Stimulated activated CD8-positive, alpha-beta memory T cell treated with anti-CD3 and anti-CD28 coated beads, Interleukin-2, amount 100 ng/mL, for 1 hour (primary cell): ENCODE data around the gene TAS2R5.
"Not testable (repeated sequence)": the region's sequence is repeated elsewhere in the genome, so short reads cannot be mapped to it uniquely, and the experiment has no call there.

Source experiments
- DNase-seq, 2 donors: peaks; one replicate each; pipeline ENCODE4 v3.0.0-alpha.2; 2020; ENCODE audit warnings: low read depth in 2 of 2

Gene TAS2R5, protein sequence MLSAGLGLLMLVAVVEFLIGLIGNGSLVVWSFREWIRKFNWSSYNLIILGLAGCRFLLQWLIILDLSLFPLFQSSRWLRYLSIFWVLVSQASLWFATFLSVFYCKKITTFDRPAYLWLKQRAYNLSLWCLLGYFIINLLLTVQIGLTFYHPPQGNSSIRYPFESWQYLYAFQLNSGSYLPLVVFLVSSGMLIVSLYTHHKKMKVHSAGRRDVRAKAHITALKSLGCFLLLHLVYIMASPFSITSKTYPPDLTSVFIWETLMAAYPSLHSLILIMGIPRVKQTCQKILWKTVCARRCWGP

DNA sequence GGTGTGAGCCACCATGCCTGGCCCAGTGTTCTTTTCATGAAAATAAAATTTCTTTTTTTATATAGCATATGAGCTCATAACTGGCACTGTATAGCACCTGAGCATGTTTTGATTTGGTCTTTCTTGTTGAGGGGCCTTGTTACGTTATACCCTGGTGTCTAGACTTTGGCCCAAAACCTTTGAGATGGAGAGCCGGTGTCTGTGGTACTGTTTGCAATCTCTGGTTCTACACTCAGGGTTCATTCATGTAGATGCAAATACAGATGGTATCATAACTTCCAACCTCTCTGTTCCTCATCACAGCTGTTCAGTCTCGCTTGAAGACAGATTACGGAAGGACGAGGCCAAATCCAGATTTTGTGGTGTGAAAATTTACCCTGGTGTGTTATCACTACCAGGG, at the start of gene TAS2R5:
TSS of gene TAS2R5 (plus strand) at position 301 of the 400 bp plus-strand sequence. CDS start 145 bp downstream, outside the sequence.
- DNase-seq, result no peak

DNA sequence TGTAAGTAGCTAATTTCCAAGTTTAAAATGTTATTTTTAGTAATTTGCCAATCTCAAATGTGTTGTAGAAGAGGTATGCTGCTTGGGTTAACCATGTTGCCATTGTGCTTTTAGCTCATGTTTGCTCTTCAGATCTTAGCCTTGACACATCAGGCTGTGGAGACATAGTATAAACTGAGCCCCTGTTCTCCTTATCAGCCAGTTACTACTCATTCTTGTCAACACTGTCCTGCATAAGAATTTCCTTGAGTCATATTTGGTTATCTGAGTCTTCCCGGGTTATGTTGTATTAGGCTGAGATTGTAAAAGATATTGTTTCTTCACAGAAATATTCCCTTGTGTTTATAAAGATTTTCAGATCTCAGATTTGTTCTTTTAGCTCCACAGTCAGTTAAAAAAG, 47.8 kb upstream of the TAS2R5 start:
- no peak for DNase-seq

DNA sequence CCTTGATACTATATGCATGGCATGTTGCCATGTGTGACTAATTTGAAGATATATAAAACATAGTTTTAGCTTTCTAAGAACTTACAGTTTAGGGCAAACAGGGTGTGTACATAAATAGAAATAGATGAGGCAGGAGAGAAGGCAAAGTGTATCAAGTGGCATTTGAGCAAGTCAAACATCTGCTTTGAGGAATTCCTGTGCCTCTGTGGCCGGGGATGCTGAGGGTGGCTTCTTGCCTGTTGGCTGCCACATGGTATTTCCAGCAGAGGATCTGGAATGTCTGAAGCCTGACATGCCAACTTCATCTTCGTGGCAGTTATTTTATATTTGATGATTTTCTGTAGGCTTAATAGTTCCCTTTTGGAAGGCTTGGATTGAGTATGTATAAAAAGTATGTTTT, 45.9 kb upstream of the TAS2R5 start:
- no peak for DNase-seq

DNA sequence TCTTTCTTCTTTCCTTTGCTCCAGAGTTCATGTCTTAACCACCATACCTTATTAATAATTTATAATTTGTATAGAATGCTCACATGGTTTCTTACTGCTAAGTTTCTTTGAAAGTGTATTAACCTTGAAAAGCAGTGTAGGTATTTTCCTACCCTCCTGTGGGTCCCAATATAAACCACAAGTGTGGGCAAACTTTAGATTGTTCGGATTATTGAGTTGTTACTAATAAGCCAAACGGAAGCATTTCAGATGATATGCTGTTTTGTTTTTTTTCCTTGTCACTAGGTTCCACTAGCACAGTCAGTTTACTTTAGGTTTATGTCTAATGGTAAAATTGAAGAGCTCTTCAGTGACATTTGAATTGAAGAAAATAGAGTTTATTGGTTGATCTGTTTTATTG, 41.6 kb upstream of the TAS2R5 start:
- DNase-seq, result no peak

DNA sequence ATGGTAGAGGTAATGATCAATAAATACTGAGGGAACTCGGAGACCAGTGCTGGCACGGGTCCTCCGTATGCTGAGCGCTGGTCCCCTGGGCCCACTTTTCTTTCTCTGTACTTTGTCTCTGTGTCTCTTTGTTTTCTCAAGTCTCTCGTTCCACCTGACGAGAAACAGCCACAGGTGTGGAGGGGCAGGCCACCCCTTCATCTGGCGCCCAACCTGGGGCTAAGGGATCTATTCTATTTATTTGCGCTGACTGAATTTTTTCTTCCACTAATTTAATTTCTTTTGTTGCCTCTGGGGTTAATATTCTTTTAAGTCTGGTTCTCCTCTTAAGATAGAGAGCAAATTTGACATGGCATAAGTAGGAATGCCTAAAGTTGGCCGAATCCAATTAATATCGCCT, 38.1 kb upstream of the TAS2R5 start:
- not testable (repeated sequence) for DNase-seq

DNA sequence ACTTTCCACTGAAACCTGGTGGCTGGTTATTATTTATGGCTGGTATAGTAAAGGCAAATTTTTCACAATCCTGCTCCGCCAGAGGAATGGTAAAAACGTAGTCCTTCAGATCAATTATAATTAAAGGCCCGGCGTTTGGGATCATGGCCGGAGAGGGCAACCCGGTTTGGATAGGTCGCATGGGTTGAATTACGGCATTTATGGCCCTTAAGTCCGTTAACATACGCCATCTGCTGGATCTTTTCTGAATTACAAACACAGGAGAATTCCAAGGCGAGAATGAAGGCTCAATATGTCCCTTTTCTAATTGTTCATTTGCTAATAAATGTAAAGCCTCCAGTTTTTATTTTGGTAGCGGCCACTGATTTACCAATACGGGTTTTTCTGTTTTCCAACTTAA, 37.4 kb upstream of the TAS2R5 start:
- DNase-seq, result no peak

DNA sequence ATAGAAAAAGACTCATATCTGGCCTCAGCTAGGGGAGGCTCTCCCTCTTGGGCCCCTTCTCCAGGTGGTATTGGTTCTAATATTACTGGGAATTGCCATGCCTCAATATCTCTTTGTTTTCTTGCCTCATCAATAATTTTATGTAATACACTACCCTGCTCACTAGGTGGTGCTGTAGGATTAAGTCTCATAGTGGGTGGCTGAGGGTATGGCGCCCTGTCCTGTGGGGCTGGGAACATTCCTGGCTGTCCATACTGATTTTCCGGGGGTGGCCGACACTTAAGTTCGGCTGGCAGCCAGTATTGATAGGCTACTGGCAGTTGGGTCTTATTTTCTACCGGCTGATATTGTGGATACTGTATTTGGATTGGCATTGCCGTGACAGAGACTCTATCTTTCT, 35.1 kb upstream of the TAS2R5 start:
- DNase-seq, result no peak

DNA sequence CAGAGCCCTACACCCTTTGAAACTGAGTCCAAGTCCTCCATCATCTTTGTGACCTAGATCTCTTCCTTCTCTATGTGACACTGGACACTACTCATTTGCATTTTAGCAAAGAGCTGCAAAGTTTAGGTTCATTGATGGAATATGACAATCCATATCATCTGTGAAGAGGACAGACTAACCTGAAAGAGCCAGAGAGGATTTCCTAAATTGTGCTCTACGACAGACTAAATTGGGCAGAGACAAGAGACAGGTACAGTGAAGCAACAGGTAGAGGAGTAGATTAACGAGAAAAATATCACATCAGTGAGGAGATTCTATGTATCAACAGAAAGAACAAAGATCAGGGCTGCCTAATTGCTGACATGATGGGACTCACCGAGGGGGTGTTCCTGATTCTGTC, 26.2 kb upstream of the TAS2R5 start, which contains the start of gene TAS2R3:
TSS of gene TAS2R3 (plus strand) at position 301 of the 400 bp plus-strand sequence. CDS start at position 363, 62 bp downstream.
- no peak for DNase-seq

DNA sequence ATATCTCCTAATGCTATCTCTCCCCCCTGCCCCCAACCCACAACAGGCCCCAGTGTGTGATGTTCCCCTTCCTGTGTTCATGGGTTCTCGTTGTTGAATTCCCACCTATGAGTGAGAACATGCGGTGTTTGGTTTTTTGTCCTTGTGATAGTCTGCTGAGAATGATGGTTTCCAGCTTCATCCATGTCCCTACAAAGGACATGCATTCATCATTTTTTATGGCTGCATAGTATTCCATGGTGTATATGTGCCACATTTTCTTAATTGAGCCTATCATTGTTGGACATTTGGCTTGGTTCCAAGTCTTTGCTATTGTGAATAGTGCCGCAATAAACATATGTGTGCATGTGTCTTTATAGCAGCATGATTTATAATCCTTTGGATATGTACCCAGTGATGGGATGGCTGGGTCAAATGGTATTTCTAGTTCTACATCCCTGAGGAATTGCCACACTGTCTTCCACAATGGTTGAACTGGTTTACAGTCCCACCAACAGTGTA, 19.9 kb upstream of the TAS2R5 start:
- DNase-seq, result not testable (repeated sequence)

DNA sequence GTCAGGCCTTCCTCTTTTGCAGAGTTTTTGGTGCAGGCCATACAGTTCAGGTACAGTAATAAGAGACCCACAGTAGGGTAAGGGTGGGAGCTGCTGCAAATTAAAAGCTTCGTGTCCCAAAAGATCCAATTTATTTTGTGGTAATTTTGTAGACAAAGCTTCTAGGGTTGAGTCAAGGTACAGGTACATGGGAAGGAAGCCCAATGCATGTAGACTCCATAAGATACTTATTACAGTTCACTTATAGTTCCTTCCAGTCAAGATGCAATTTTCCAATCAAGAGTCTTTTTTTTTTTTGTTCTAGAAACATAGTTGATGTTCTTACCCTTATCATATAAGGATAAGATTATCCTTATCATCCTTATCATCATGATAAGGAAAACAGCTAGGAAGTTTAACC, 13.6 kb upstream of the TAS2R5 start, which contains the start of gene TAS2R4:
TSS of gene TAS2R4 (plus strand) at position 301 of the 400 bp plus-strand sequence. CDS start 1,815 bp downstream, outside the sequence.
- no peak for DNase-seq

DNA sequence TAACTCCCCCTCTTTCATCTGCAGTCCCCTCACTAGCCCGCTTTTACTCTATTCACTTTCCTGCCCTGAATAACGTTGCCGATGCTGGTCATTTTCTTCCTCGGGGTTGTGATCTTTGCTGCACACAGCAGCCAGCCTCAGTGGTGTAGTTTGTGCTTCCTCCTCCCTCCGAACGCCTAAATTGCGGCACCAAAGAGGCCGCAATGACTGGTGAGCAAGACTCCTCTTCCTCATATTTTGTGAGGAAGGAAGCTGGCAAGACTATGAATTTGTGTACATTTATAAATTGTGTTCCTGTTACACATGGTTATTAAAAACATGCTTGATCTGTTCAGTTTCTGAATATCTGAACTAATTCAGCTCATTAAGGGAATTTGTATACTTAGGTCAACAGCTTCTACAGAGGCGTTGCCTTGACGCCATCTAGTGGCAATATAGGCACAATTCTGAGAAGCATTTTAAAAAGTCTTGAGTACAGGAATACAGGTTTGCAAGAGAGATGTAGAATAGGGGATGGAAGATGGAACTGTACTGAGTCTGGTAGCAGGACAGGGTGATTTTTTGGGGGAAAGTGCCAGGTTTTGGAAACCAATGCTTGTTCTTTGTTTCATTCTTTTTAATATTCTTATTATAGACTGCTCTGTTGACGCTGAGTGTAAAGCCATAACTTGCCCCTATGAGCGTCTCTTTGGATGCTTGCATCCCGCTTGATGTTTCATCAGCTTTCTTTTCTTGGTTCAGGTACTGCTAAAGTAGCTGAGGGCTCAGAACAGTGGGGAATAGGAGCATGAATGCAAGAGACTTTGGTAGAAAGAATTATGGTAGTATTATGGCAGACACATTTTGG, 4.1 kb upstream of the TAS2R5 start:
- DNase-seq, result peak in 1 of 2 donors; percentile 17

DNA sequence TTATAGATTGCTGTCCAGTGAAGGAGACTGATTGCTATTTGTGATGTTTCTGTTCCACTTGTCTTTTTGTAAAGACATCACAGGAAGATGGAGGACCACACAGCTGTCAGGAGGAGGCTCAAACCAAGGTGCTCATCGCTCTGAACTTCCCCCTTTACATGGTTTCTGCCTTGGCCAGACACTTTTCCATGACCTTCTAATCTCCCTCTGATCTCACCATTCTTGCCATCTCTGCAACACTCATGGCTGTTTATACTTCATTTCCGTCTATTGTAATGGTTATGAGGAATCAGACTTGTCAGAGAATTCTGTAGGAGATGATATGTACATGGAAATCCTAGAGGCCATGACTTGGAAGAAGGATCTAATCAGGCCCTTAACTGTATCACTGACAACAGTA, 1.7 kb upstream of the TAS2R5 start:
- no peak for DNase-seq

DNA sequence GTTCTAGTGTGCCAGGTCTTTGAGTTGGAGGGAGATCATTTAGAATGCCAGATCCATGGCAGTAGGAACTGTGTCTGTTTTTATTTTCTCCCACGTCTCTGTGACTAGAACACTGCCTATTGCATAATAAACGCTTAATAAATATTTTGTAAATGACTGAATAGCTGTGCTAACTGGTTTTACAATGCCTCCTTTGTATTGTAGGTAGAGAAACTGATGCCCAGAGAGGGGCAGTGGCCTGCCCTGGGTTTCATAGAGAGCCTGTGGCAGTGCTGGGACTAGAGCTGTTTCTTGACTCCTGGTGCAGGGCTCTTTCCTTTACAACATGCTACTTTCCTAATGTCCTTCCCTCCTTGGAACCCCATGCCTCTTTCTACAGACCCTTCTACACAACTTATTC, 2.5 kb downstream of the TAS2R5 start:
- no peak for DNase-seq

DNA sequence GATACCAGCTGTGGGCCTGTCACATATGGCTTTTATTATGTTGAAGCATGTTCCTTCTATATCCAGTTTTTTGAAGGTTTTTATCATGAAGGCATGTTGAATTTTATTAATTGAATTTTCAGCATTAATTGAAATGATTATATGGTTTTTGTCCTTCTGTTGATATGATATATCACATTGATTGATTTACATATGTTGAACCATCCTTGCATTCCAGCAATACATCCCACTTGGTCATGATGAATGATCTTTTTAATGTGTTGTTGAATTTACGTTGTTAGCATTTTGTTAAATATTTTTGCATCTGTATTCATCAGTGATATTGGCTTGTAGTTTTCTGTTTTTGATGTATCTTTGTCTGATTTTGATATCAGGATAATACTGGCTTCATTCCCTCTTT, 30.1 kb downstream of the TAS2R5 start:
- DNase-seq, result no peak

DNA sequence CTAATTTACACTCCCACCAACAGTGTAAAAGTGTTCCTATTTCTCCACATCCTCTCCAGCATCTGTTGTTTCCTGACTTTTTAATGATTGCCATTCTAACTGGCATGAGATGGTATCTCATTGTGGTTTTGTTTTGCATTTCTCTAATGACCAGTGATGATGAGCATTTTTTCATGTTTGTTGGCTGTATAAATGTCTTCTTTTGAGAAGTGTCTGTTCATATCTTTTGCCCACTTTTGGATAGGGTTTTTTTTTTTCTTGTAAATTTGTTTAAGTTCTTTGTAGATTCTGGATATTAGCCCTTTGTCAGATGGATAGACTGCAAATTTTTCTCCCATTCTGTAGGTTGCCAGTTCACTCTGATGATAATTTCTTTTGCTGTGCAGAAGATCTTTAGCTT, 32.4 kb downstream of the TAS2R5 start:
- not testable (repeated sequence) for DNase-seq

DNA sequence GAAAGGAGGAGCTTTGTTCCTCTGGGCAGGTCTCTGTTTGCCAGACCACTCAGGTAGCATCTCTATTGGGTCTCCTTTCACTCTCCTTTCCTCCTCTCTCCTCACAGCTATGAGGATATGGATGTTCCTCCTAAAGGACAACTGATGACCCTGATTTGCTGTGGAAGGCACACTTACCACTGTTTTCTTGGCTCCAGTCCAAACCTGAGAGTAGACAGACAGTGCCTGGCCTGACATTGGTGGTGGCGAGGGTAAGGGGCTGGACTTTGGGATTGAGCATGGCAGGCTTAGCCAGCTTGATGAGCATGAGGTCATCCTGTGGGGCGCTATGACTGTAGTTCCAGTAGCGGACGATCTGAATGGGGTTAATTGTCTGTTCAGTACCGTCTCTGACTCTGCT, 47.7 kb downstream of the TAS2R5 start:
- no peak for DNase-seq

DNA sequence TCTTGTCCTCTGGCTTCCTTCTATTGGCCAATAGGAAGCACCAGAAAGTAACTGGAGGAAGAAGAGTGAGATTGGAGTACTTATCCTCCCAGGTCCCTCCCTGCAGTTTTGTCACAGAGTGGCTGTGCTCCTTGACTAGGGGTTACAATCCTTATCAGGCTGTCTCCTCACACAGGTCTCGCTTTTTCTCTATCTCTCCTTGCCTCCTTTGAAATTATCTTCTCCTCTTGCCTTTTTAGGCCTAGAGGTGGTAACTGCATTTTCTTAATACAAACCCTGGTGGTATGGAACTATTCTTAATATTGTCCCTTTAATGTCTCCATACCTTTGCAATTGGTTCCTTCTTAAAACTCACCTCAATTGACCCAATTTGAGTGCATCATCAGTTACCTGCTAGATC, 48.6 kb downstream of the TAS2R5 start:
- no peak for DNase-seq

DNA sequence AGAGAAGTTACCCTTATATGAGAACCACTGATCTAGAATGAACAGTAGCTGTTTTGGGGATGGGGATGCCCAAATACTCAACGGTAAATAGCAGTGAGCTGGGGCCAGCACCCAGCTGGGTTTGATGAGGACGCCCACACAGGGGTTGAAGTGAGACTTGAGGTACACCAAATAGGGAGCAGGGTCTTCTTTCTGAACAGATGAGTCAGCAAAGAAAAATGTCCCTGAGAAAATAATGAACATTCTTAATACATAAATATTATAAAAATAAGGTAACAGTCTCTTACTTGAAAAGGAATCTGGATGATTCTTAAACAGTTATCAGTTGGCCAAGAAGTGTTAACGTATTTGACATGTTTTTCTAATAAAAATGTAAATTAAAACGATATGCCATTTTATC, 49.2 kb downstream of the TAS2R5 start:
- DNase-seq, result no peak

DNA sequence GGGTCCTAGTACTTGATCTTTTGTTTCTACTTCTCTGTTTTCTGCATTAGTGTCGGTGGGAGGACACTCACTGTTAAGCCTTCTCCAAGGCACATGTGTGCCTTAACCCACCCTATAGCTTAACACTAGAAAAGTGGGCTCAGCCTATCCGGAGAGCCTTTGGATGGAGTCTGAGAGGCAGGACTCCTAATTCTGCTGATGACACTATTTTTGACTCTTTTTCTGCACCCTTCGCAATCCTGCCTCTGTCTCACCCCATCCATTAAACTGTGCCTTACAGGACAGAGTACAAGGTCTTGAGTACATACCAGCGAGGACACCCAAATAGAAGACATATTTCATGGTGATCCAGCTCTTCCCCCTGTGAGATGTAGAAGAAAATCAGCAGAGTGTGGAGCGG, 50.7 kb downstream of the TAS2R5 start:
- DNase-seq, result no peak
